ENCODE results near the gene IFRD1. TPM values are rescaled to one million over a fixed set of nuclear protein-coding genes. Genes with fewer than 3 reads are reported as not detected.

IFRD1 gene
- total RNA-seq, 2 donors from 2014 or later, result 54.3 to 57.6 TPM

GRCh38 chr7:112411186-112411795, 39.0 kb upstream of the IFRD1 start:
- H3K27me3 ChIP-seq (ENCODE audit: control insufficient read depth, insufficient read depth, low read length, poor library complexity, severe bottlenecking), result no peaks in the 10 kb centered on the region

DNA sequence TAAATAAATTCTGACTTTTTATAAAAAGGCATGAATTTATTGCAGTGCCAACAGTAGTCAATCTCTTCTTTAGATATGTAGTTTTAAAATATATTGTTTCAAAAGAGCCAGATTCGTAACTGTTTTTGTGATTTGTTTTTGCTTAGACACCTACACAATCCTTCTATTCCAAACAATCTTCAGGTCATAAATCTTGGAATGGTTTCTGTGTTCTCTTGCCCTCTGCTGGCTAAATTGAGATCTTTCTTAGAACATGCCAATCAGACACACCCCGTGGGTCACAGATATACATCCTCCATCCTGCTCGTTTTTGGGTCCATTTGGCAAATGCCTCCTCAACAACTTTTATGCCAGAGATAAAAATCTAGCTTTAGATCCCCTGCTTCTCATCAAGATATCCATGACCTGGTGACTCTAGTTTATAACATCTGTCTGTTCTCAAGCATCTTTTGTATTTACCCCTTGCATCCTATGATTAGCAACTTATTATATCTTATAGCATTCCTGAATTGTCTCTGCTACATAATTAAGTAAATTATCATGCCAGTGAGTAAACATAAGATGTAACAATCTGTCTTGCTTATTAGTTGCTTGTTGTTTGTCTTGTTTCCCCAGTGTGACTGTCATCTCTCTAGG, 35.3 kb upstream of the IFRD1 start:
- Mint-ChIP-seq H3K36me3 (ENCODE audit: low read depth) (no peaks in the 10 kb centered on the region), H3K4me1 (peaks cover 18% of the 10 kb centered on the region), H3K4me3 (no peak overlapping the region), H3K9me3 (peaks cover 17% of the 10 kb centered on the region), H3K27me3 (ENCODE audit: insufficient read depth) (no peaks in the 10 kb centered on the region), H3K27ac (no peak overlapping the region)
- WGBS, 2 experiments (ENCODE audit: insufficient coverage in 1 of 2, insufficient read length in 1 of 2), result 38% methylated on average over 2 to 3 of the region's 3 CpGs
- Histone ChIP-seq H3K27me3 (ENCODE audit: control insufficient read depth, insufficient read depth, low read length, poor library complexity, severe bottlenecking) (no peaks in the 10 kb centered on the region), H3K9me3 (ENCODE audit: control insufficient read depth, low read length) (no peaks in the 10 kb centered on the region), H3K36me3 (ENCODE audit: control insufficient read depth, insufficient read depth, low read length) (no peaks in the 10 kb centered on the region), H3K4me3 (ENCODE audit: low read length) (no peak overlapping the region), H3K4me1 (ENCODE audit: control insufficient read depth, insufficient read depth, low read length) (peaks cover 3% of the 10 kb centered on the region), H3K27ac (ENCODE audit: low read depth, low read length) (no peak overlapping the region), H3K9ac (ENCODE audit: extremely low read depth, low read length, poor library complexity, severe bottlenecking) (no peak overlapping the region)
- no peak for DNase-seq
- TF ChIP-seq CTCF (conservative IDR thresholded peaks at IDR 0.05), result peak; percentile 80

More at GRCh38 chr7:112411186-112411795, 39.0 kb upstream of the IFRD1 start:
- no peaks in the 10 kb centered on the region for H3K9me3 Mint-ChIP-seq
- no peak for DNase-seq
- H3K4me3 Mint-ChIP-seq, result no peak overlapping the region
- peaks cover 35% of the 10 kb centered on the region for H3K4me1 Mint-ChIP-seq
- Histone ChIP-seq H3K36me3 (ENCODE audit: control insufficient read depth, insufficient read depth, low read length) (no peaks in the 10 kb centered on the region), H3K9me3 (ENCODE audit: control insufficient read depth, low read length) (no peaks in the 10 kb centered on the region), H3K4me1 (ENCODE audit: control insufficient read depth, insufficient read depth, low read length) (peaks cover 3% of the 10 kb centered on the region), H3K27ac (ENCODE audit: low read depth, low read length) (no peak overlapping the region), H3K9ac (ENCODE audit: extremely low read depth, low read length, poor library complexity, severe bottlenecking) (no peak overlapping the region), H3K4me3 (ENCODE audit: low read length) (no peak overlapping the region)
- TF ChIP-seq CTCF (conservative IDR thresholded peaks at IDR 0.05), result peak; percentile 74
- peaks cover 2% of the 10 kb centered on the region for H3K27me3 Mint-ChIP-seq (ENCODE audit: insufficient read depth)
- H3K27ac Mint-ChIP-seq, result no peak overlapping the region
- H3K36me3 Mint-ChIP-seq (ENCODE audit: low read depth), result no peaks in the 10 kb centered on the region
- 71 to 79% methylated on average over 3 to 7 of the region's 7 CpGs for WGBS, 2 experiments (ENCODE audit: insufficient coverage in 1 of 2, insufficient read length in 1 of 2)

DNA sequence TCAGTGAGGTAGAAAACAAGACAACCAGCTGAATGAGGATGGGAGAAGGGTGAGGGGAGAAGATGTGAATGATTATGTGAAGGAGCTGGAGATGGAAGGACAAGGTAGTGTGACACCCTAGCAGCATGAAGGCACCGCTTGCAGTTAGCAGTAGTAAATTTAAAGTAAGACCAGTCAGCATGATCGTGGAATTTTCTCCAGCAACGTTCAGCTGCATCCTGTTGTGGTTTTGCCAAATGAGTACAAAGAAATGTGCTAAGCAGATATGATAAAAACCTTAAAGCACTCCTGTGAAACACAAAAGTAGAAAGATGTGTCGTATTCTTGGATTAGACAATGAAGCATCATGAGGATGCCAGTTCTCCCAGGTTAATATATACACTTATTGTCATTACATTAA, 34.1 kb upstream of the IFRD1 start:
- Histone ChIP-seq H3K9me3 (ENCODE audit: control insufficient read depth, low read length) (no peaks in the 10 kb centered on the region), H3K4me1 (ENCODE audit: control insufficient read depth, insufficient read depth, low read length) (peaks cover 3% of the 10 kb centered on the region), H3K9ac (ENCODE audit: extremely low read depth, low read length, poor library complexity, severe bottlenecking) (no peak overlapping the region), H3K4me3 (ENCODE audit: low read length) (no peak overlapping the region), H3K36me3 (ENCODE audit: control insufficient read depth, insufficient read depth, low read length) (no peaks in the 10 kb centered on the region), H3K27me3 (ENCODE audit: control insufficient read depth, insufficient read depth, low read length, poor library complexity, severe bottlenecking) (no peaks in the 10 kb centered on the region), H3K27ac (ENCODE audit: low read depth, low read length) (no peak overlapping the region)
- peaks cover 17% of the 10 kb centered on the region for H3K4me1 Mint-ChIP-seq
- H3K27me3 Mint-ChIP-seq (ENCODE audit: insufficient read depth), result no peaks in the 10 kb centered on the region
- H3K9me3 Mint-ChIP-seq, result peaks cover 17% of the 10 kb centered on the region
- no peak overlapping the region for H3K4me3 Mint-ChIP-seq
- no peak for TF ChIP-seq CTCF (conservative IDR thresholded peaks at IDR 0.05)
- 95 to 96% methylated on average over 3 to 4 of the region's 4 CpGs for WGBS, 2 experiments (ENCODE audit: insufficient coverage in 1 of 2, insufficient read length in 1 of 2)
- no peak overlapping the region for H3K27ac Mint-ChIP-seq
- DNase-seq, result no peak
- H3K36me3 Mint-ChIP-seq (ENCODE audit: low read depth), result no peaks in the 10 kb centered on the region

Measured in endodermal cell (in vitro differentiated cells).